K562 (cell line): ENCODE measurements around the gene ADK. TPM values are rescaled to one million over a fixed set of nuclear protein-coding genes. Genes with fewer than 3 reads are reported as not detected.

Experiments used
- ATAC-seq: fragments of 200-7000 bp; cut with Tn5 transposase; 3 replicates; pipeline ENCODE4 v1.9.1; 2020; ENCODE audit warnings: moderate library complexity
- BruUV-seq: library from RNA; stranded (reverse); fragments of 400-500 nt; replicated peaks from 2 replicates; lab custom pipeline; 2021; lab: Mats Ljungman, UMichigan
- CTCF ChIA-PET: fragments of 300-600 bp; formaldehyde crosslinking; extraction: SDS; loops from one replicate; lab custom pipeline; 2021; ENCODE audit warnings: low intra/inter-chr PET ratio; lab: Yijun Ruan, JAX
- POLR2A ChIA-PET: fragments of 300-600, 350-650 bp; sonication (Branson Sonifier 250); formaldehyde crosslinking; extraction: SDS; loops from one replicate; lab custom pipeline; 2021; ENCODE audit warnings: antibody characterized with exemption, inconsistent platforms; lab: Yijun Ruan, JAX
- DNase-seq, 4 experiments: peaks; one replicate each; pipeline versions ENCODE4 v3.0.0 to v3.0.0-alpha.2; 2011 to 2018; ENCODE audit warnings: low spot score in 3 of 4, mixed read lengths in 3 of 4; ENCODE audit errors: extremely low read depth in 1 of 4
- FAIRE-seq: peaks from 2 replicates; lab custom pipeline; 2011; peaks lifted over from hg19 to GRCh38; lab: Jason Lieb, UNC
- H2AFZ ChIP-seq: 2 replicates; pipeline ENCODE4 v1.6.0; 2011; ENCODE audit warnings: low read depth, low read length, control low read depth, inconsistent platforms
- H3K27ac ChIP-seq: fragments of 200-600 bp; 3 replicates; pipeline ENCODE4 v1.8.0; 2011; ENCODE audit warnings: low read depth, mild to moderate bottlenecking, control low read depth, inconsistent platforms, low read length, moderate library complexity, mixed read lengths; ENCODE audit errors: extremely low read depth
- H3K27me3 ChIP-seq, 2 experiments: fragments of 300-600 bp in 1 of 2; 2 replicates in 1 of 2; 3 replicates in 1 of 2; pipeline versions ENCODE4 v1.6.0 to v1.8.0; 2011; ENCODE audit warnings: inconsistent platforms in 2 of 2, low read length in 2 of 2, mild to moderate bottlenecking in 1 of 2, mixed read lengths in 1 of 2, moderate library complexity in 1 of 2; ENCODE audit not compliant: control insufficient read depth in 2 of 2, insufficient read depth in 2 of 2
- H3K36me3 ChIP-seq: fragments of 300-600 bp; 3 replicates; pipeline ENCODE4 v1.8.0; 2011; ENCODE audit warnings: mild to moderate bottlenecking, low read length, inconsistent platforms; ENCODE audit not compliant: control insufficient read depth, insufficient read depth
- H3K4me1 ChIP-seq, 2 experiments: fragments of 200-600 bp in 1 of 2; replicated peaks in 1 of 2; 2 replicates in 1 of 2; 3 replicates in 1 of 2; pipeline versions ENCODE4 v1.5.1 to v1.8.0; 2011; ENCODE audit warnings: inconsistent platforms in 2 of 2, low read length in 2 of 2, mild to moderate bottlenecking in 1 of 2, mixed read lengths in 1 of 2, moderate library complexity in 1 of 2; ENCODE audit not compliant: control insufficient read depth in 2 of 2, insufficient read depth in 2 of 2
- H3K4me2 ChIP-seq: 2 replicates; pipeline ENCODE4 v1.6.1; 2011; ENCODE audit warnings: low read length, control low read depth, inconsistent platforms, mixed read lengths; ENCODE audit not compliant: insufficient read depth
- H3K4me3 ChIP-seq: fragments of 200-600 bp; sonication (generic), shearing (Covaris generic); 2 replicates; pipeline ENCODE4 v1.5.1; 2016; ENCODE audit warnings: control low read depth, inconsistent platforms
- H3K79me2 ChIP-seq: fragments of 200-600 bp; 3 replicates; pipeline ENCODE4 v1.8.0; 2011; ENCODE audit warnings: low read length, inconsistent platforms; ENCODE audit not compliant: control insufficient read depth, insufficient read depth
- H3K9ac ChIP-seq, 2 experiments: 2 replicates each; pipeline versions ENCODE4 v1.6.0 to v1.6.1; 2011; ENCODE audit warnings: low read depth in 2 of 2, low read length in 2 of 2, control low read depth in 1 of 2, inconsistent platforms in 1 of 2, mild to moderate bottlenecking in 1 of 2, mixed read lengths in 1 of 2; ENCODE audit not compliant: insufficient read depth in 1 of 2
- H3K9me1 ChIP-seq: one replicate; pipeline ENCODE4 v1.6.0; 2011; ENCODE audit warnings: inconsistent platforms, mild to moderate bottlenecking, low read length, moderate library complexity; ENCODE audit not compliant: control insufficient read depth, insufficient read depth
- H3K9me3 ChIP-seq: replicated peaks from 2 replicates; pipeline ENCODE4 v1.5.1; 2011; ENCODE audit warnings: low read depth, low read length, inconsistent platforms; ENCODE audit not compliant: control insufficient read depth, insufficient read depth
- H4K20me1 ChIP-seq: replicated peaks from 2 replicates; pipeline ENCODE4 v1.6.1; 2011; ENCODE audit warnings: low read length, inconsistent platforms, mixed read lengths; ENCODE audit not compliant: control insufficient read depth, insufficient read depth
- ATF2 ChIP-seq: sonication (generic); formaldehyde crosslinking; IDR thresholded peaks from 2 replicates; pipeline ENCODE4 v1.8.1; 2022; ENCODE audit warnings: missing genetic modification reagents
- BRF1 ChIP-seq: IDR thresholded peaks from 3 replicates; pipeline ENCODE4 v1.6.1; 2011; ENCODE audit warnings: borderline replicate concordance, mild to moderate bottlenecking; ENCODE audit not compliant: insufficient read length; ENCODE audit errors: extremely low read depth
- CHD4 ChIP-seq: fragments of 200-600 bp; sonication (generic); IDR thresholded peaks from 3 replicates; pipeline ENCODE4 v1.6.1; 2012; ENCODE audit warnings: low read depth, mild to moderate bottlenecking, mixed read lengths, low read length, inconsistent platforms; ENCODE audit not compliant: insufficient read depth, insufficient replicate concordance, poor library complexity, severe bottlenecking
- ETV5 ChIP-seq: sonication (generic); formaldehyde crosslinking; IDR thresholded peaks from 2 replicates; pipeline ENCODE4 v1.4.0; 2020; ENCODE audit warnings: low read depth, mild to moderate bottlenecking, missing genetic modification reagents
- FOSL1 ChIP-seq: fragments of 200-800 bp; sonication (Bioruptor generic); conservative IDR thresholded peaks from 2 replicates; pipeline ENCODE4 v1.6.1; 2016; ENCODE audit warnings: missing genetic modification characterization, missing compliant biosample characterization
- HBP1 ChIP-seq: fragments of 450-650 bp; formaldehyde crosslinking; IDR thresholded peaks from 2 replicates; pipeline ENCODE4 v1.4.0; 2022; ENCODE audit warnings: missing genetic modification characterization
- HDAC8 ChIP-seq: fragments of 450-650 bp; IDR thresholded peaks from 2 replicates; pipeline ENCODE4 v1.6.1; 2016; ENCODE audit warnings: mild to moderate bottlenecking, missing genetic modification characterization, moderate library complexity, missing compliant biosample characterization
- HSF4 ChIP-seq: fragments of 250-450 bp; sonication (Bioruptor Pico); IDR thresholded peaks from 2 replicates; pipeline ENCODE4 v2.1.2; 2022; ENCODE audit warnings: mild to moderate bottlenecking, moderate library complexity, borderline replicate concordance
- ID3 ChIP-seq, 2 experiments: fragments of 250-450 bp in 1 of 2; fragments of 450-650 bp in 1 of 2; sonication (Bioruptor Pico) in 1 of 2; IDR thresholded peaks; 2 replicates each; pipeline versions ENCODE4 v1.6.1 to v1.8.0; 2016 to 2021; ENCODE audit warnings: mild to moderate bottlenecking in 2 of 2, moderate library complexity in 2 of 2, missing compliant biosample characterization in 1 of 2, missing genetic modification characterization in 1 of 2
- NFYB ChIP-seq: IDR thresholded peaks from 2 replicates; pipeline ENCODE4 v1.6.1; 2011; ENCODE audit warnings: mild to moderate bottlenecking, moderate library complexity; ENCODE audit not compliant: insufficient read length; ENCODE audit errors: extremely low read depth
- SAFB2 ChIP-seq: fragments of 200-400 bp; formaldehyde crosslinking; IDR thresholded peaks from 2 replicates; pipeline ENCODE4 v1.6.1; 2018; ENCODE audit warnings: borderline replicate concordance, low read length, low read depth, moderate library complexity; ENCODE audit not compliant: severe bottlenecking
- ZNF224 ChIP-seq: sonication (generic); formaldehyde crosslinking; IDR thresholded peaks from 2 replicates; pipeline ENCODE4 v1.8.0; 2022; ENCODE audit warnings: mild to moderate bottlenecking, missing genetic modification reagents
- ZNF280A ChIP-seq: fragments of 450-650 bp; IDR thresholded peaks from 2 replicates; pipeline ENCODE4 v1.6.1; 2018; ENCODE audit warnings: mild to moderate bottlenecking, low read depth; ENCODE audit not compliant: partially characterized antibody
- ZNF311 ChIP-seq: fragments of 250-450 bp; sonication (Bioruptor Pico); IDR thresholded peaks from 2 replicates; pipeline ENCODE4 v1.4.0; 2020; ENCODE audit warnings: mild to moderate bottlenecking, moderate library complexity
- ZNF695 ChIP-seq: fragments of 450-650 bp; formaldehyde crosslinking; IDR thresholded peaks from 2 replicates; pipeline ENCODE4 v1.4.0; 2020; ENCODE audit warnings: mild to moderate bottlenecking, moderate library complexity
- WGBS: fragments of 100-300 bp; shearing (Covaris generic); methylation state at CpG from one replicate; pipeline ENCODE4 v1.1.6; 2016; ENCODE audit warnings: low coverage, mixed read lengths; ENCODE audit not compliant: insufficient coverage; ENCODE audit errors: missing lambda C conversion rate; 5-methylcytosine and 5-hydroxymethylcytosine counted together
- in situ Hi-C: fragments of 300-500 bp; cut with MboI; formaldehyde crosslinking; loops from 4 replicates; pipeline ENCODE4 v1.15.0; 2018; ENCODE audit warnings: inconsistent platforms, mixed read lengths
- intact Hi-C: fragments of 100-400 bp; cut with micrococcal nuclease; formaldehyde crosslinking; loops from 2 replicates; pipeline ENCODE4 v1.14.2; 2022
- polyA plus RNA-seq, 8 experiments: library from polyadenylated mRNA; depleted of rRNA in 4 of 8; stranded (reverse) in 5 of 8; unstranded in 3 of 8; fragments of >200 nt; fragmentation: Nextera tagmentation in 2 of 8; fragmentation: Illumina TruSeq in 1 of 8; extraction: Ambion mirVana in 2 of 8; extraction: Trizol in 1 of 8; gene quantifications; 2 replicates each; pipeline versions ENCODE4 v1.2.1 to v1.2.3, GENCODE V29; 2011 to 2014; ENCODE audit warnings: inconsistent platforms in 1 of 8, missing spikeins in 1 of 8
- total RNA-seq, 7 experiments: library from RNA; depleted of rRNA in 6 of 7; stranded (reverse); fragments of >200 nt in 6 of 7; fragmentation: Illumina TruSeq in 2 of 7; extraction: Trizol in 2 of 7; gene quantifications; 2 replicates each; pipeline versions ENCODE4 v1.2.1 to v1.2.3, GENCODE V29; 2011 to 2021; ENCODE audit warnings: low replicate concordance in 1 of 7

Gene ADK
- total and polyA plus RNA-seq, 9 of the 15 experiments (the other 6 are each of a cell fraction or from before 2014, with no cell fraction given), result 54.2 to 97.8 (median 73.6) TPM

- TF ChIP-seq ZNF280A, result peak; percentile 69
These were observed 363.3 kb downstream of the ADK start (continued) for GRCh38 chr10:74514322-74514721.

GRCh38 chr10:74518061-74518460 lies 367.0 kb downstream of the ADK start:
- DNase-seq, result no peak
- ChIA-PET POLR2A (interaction anchor here (0.8 to 1.3 kb wide), 2 partner anchors 10 to 15 kb away, joined by 3 read pairs; no protein-coding TSS in a partner anchor), CTCF (interaction anchor here (0.7 kb wide), 1 partner anchor 20 kb away, joined by 9 read pairs; no protein-coding TSS in a partner anchor)
- Histone ChIP-seq H3K9me1 (no peaks in the 10 kb centered on the region), H3K9ac (no peak overlapping the region), H3K4me2 (no peak overlapping the region), H3K9me3 (peaks cover 2% of the 10 kb centered on the region), H3K79me2 (no peaks in the 10 kb centered on the region), H3K4me1 (no peaks in the 10 kb centered on the region), H3K27me3 (no peaks in the 10 kb centered on the region), H2AFZ (no peak overlapping the region), H4K20me1 (no peaks in the 10 kb centered on the region), H3K4me3 (no peak overlapping the region), H3K27ac (no peak overlapping the region), H3K36me3 (no peaks in the 10 kb centered on the region)
- BruUV-seq, result no TSS peak
- ATAC-seq, result no peak
- in situ Hi-C loops, result no loop called here
- intact Hi-C loops, result no loop called here
- 50% methylated on average over 1 of the region's 1 CpG for WGBS
- FAIRE-seq, result no peak
- TF ChIP-seq FOSL1 (tag), result no peak
- no peak for TF ChIP-seq CHD4
- TF ChIP-seq HSF4 (CRISPR knock-in tag), result no peak
- TF ChIP-seq ZNF695 (CRISPR knock-in tag), result no peak
- TF ChIP-seq NFYB, result no peak
- TF ChIP-seq ATF2 (CRISPR knock-in tag), result no peak
- no peak for TF ChIP-seq ZNF224 (CRISPR knock-in tag)
- no peak for TF ChIP-seq ZNF311 (CRISPR knock-in tag)
- no peak for TF ChIP-seq SAFB2
- TF ChIP-seq ETV5, result no peak
- no peak for TF ChIP-seq ID3 (CRISPR knock-in tag; IDR thresholded peaks at IDR 0.05)
- TF ChIP-seq ID3 (tag; IDR thresholded peaks at IDR 0.05), result no peak
- no peak for TF ChIP-seq HBP1 (CRISPR knock-in tag)
- no peak for TF ChIP-seq HDAC8 (tag)
- no peak for TF ChIP-seq BRF1
